ENCODE data around the gene ZNF862.
"Not testable (repeated sequence)": the region's sequence is repeated elsewhere in the genome, so short reads cannot be mapped to it uniquely, and the experiment has no call there.

DNA sequence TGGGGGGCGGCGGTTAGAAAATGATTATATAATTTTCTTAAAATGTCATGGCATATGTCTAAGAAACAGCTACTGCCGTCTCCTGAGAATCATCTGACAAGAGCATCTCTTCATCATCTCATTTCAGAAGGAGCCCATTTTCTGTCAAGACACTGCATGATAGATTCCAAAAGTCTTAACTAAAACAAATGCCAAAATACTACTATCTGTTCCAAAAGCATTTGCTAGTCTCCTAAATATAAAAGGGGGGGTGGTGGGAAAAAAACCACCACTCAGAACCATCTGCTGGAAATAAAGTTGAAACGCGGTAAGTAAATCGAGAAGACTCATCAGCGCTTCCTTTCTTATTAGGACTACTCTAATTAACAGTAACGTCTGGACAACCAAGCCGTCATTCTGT is 72.0 kb downstream of the ZNF862 start:
- TF ChIP-seq, protein P1, sequence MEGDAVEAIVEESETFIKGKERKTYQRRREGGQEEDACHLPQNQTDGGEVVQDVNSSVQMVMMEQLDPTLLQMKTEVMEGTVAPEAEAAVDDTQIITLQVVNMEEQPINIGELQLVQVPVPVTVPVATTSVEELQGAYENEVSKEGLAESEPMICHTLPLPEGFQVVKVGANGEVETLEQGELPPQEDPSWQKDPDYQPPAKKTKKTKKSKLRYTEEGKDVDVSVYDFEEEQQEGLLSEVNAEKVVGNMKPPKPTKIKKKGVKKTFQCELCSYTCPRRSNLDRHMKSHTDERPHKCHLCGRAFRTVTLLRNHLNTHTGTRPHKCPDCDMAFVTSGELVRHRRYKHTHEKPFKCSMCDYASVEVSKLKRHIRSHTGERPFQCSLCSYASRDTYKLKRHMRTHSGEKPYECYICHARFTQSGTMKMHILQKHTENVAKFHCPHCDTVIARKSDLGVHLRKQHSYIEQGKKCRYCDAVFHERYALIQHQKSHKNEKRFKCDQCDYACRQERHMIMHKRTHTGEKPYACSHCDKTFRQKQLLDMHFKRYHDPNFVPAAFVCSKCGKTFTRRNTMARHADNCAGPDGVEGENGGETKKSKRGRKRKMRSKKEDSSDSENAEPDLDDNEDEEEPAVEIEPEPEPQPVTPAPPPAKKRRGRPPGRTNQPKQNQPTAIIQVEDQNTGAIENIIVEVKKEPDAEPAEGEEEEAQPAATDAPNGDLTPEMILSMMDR (conservative IDR thresholded peaks at IDR 0.05) = not testable (repeated sequence)
- not testable (repeated sequence) for TF ChIP-seq EZH2 (IDR thresholded peaks at IDR 0.05; ENCODE audit: low read depth)
